GM21529 (cell line): ENCODE measurements around the gene CDK19.
A peak's percentile ranks its signal among the peaks of the same experiment; 100 is the strongest.

ENCODE experiments used
- ATAC-seq: cut with Tn5 transposase; IDR thresholded peaks from one replicate; pipeline ENCODE4 v1.9.1; 2021; ENCODE audit not compliant: unreplicated experiment

CDK19 gene

DNA sequence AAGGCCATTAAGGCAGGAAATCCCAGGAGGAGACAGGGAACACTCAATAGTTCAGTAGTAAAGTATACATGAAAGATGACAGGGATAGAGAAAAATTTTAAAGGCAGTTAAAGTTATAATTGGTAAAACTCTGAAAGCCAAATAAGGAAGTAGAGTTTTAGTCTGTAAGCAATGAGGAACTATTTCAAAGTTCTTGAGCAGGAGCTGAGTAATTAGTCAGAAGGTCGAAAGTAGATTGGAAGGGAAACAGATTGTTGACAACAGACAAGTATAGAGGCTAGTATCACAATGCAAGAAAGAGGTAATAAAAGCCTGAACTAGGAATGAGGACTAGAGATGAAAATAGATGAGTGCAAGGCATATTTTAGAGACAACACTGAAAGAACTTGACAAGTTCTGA is 150.3 kb downstream of the CDK19 start:
- peak; percentile 78 for ATAC-seq

DNA sequence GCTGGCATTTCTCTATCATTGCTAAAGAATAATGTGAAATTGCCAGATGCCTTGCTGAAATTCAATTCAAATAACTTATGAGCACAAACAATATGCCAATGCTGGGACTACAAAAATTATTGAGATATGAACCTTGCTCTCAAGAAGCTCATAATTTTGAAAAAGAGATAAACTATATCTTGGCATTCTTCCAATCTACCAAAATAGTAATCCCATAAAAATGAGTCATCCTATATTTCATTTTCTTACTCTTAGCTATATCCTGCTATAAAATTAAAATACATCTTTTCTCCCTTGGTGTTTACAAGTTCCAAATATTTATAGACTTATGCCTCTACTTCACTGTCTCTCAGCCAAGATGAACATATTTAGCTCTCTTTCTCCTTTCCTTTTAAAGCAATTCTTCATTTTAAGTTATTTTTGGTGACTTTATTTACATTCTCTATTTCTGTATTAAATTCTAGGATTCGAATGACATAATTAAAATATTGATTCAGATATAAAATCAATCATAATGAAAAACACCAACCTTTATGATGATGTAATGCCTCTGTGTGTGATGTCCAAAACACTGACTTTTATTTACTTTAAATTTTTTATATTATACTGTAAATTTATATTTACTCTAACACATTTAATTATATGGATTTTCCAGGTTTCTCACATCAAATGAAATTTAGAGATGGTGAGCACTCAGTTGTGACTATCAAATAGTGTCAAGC is 152.6 kb downstream of the CDK19 start:
- no peak for ATAC-seq

DNA sequence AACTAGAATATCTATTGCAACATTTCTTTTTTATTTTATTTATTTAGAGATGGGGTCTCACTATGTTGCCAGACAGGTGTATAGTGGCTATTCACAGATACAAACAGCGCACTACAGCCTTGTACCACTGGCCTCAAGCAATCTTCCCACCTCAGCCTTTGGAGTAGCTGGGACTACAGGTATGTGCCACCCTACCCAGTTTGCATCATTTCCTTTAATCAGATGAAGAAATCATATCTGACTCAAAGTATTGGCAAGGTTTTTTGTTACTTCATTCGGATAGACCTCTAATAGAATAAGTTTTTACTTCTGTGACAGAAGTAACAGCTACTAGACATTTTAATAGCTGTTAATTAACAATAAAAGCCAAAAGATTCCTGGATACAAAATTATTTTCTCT is 153.9 kb downstream of the CDK19 start:
- no peak for ATAC-seq

DNA sequence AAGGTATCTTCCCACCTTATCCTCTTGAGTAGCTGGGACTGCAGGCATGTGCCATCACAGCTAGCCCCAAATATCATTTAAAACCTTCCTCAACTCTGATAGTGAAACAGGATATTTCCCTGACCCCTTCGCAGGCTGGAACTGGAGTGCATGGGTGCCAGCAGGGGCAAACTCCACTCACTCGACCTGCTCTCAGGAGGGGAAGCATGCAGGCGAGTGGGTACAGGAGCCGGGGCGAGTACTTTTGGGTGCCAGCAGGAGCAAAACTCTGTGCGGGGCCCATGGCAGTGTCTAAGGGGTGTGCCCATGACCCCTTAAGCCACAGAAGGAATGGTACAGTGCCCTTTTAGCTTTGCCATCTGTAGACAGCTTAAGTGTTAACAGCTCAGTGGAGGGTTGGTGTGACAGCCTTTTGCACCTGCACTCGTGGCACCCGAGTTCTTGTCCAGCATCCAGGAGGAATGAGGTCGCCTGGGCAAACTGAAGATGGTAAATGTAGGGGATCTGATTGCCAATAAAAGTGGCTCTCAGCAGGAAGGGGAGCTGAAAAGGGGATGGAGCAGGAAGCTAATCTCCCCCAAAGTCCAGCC is 155.1 kb downstream of the CDK19 start:
- ATAC-seq: no peak

DNA sequence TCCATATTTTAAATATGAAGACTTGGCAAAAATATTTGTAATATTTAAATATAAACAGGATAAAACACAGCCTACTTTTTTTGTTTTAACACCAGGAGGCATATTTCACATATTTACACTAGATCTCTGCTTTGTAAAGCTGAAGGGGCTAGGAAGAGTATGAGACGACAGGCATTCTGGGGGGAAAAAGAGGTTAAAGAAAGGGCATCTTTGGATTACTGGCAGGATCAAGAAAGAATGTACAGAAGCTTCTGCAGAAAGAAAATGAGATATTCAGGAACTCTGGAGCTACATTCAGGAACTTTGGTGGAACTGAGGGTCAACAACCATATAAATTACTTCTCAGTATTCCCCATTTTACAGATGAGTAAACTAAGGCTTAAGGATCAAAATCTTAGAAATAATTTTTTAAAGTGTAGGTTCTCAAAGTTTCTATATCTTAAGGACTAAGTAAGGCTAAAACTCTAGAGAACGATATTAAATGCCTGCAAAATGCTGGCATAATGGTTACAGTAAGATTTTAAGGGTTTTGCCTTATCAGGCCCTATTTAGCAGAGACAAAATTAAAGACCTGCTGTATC is 156.5 kb downstream of the CDK19 start:
- no peak for ATAC-seq

DNA sequence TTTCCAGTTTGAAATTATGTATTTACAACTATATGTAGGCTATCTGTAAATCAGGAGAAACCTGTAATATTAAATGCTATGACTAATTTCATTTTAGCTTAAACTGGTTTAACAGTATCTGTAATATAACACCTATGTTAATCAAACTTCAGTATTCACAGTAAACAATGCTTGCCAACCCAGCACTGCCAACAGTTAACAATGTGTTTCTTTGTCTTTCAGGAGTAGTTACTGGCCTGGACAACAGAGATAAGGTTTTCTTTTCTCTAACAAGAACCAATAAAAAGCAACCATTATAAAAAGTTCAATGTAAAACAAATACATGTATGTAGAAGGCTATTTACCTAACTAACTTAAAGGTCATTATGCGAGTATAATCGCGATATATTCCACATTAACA is 158.8 kb downstream of the CDK19 start:
- ATAC-seq: no peak

DNA sequence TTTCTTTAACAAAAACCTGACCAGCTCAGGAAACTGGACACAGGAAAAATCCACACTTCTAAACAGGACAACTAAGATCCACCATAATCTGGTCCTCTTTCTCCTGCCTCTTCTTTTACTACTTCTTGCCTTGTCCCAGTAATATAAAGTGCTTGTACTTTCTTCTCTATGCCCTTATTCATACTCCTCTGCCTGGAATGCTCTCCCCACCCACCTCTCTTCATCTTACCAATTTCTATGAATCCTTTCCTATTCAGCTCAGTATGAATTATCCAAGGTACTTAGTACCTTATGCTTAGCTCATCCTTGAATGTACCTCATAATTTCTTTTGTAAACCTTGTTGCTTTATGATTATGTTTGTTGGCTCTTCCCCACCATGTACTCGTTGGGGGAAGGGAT is 159.4 kb downstream of the CDK19 start:
- ATAC-seq: no peak

DNA sequence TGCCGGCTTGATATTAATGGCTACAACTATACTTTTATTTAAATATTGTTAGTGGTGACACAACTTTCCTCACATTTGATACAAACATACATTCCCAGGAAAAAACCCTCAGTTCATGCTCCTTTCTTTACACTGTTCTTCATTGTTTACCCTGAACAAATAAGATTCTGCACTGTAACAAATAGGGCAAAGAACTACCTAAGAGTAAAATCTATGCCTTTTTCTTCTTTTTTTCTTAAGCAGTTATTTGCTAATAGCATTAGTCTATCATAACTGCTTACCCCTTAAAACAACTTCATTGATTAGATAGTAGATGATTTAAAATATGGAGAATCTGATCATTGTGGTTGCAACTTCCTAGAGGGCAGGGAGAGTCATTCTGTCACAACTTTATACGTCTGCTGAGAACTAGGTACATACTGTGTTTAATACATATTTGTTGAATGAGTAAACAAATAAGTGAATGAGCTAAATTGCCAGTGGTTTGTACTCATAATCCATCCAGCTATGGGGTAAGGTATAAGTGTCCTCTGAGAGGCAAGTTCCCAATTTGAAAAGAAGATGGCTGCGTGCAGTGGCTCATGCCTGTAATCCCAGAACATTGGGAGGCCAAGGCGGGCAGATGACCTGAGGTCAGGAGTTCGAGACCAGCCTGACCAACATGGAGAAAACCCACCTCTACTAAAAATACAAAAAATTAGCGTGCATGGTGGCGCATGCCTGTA is 161.0 kb downstream of the CDK19 start:
- ATAC-seq: no peak

DNA sequence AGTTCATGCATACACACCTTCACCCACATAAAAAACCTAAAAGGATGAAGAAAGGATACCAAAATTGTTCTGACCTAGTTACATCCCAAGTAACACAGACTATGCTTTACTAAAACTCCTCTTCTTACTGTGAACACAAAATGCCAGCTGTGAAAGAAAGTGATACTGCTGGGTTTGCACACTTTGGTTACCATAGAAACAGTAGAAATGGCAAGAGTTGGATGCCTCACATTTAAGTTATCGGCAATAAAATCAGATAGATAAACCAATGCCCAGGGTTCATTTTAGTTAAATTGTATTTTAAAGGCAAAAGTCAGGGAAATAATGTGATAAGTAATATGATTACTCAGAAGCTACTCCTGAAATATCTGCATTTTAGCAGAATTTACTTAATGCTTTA is 161.9 kb downstream of the CDK19 start:
- no peak for ATAC-seq

DNA sequence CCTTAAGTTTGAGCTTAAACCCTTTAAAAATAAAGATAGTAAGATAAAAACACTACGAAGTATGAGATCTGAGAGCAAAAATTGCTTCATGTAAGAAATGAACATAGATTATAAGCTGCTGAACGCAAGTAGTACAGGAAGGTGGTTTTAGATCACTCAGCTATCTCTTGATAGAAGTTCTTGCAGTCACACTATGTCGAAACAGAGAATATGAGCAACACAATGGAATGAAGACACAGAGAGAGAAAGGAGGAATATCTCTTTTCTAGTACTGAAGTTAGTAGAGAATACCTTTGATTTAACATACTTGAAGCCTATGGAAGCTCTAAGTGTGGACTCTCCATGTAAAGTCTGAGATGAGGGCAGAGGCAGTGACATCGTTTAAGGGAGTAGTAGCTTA is 162.7 kb downstream of the CDK19 start:
- no peak for ATAC-seq

DNA sequence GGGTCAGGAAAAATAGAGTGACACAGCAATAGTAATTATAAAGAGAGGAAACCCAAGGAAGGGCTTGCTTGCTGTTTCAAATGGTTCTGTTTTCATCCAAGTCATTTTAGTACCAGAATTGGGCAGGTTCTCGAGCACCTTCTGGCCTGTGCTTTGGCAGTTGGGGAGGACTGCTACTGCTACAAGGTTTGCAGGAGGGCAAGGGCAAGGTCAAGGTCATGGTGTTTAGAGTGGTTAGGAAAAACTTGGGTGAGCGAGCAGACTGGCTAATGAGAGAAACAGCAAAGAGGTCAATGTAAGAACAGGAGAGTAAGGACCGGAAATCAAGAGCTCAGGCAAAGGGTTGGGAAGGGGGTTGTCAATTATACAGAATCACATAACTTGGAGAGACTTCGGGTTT is 164.5 kb downstream of the CDK19 start:
- no peak for ATAC-seq

DNA sequence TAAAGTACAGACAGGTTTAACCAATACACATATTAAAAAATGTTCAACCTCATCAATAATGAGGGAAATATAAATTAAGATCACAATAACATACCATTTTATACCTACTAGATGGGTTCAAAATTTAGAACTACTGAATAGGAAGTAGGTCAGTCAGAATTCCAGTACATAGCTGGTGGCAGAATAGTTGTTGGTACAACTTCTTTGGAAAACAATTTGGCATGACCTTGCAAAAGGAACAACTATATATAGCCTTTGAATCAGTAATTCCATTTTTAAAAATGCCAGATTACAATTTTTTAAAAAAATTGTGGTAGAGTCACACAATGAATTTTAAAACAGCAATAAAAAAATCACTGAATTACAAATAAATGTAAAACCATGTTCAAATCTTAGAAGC is 165.6 kb downstream of the CDK19 start:
- no peak for ATAC-seq

DNA sequence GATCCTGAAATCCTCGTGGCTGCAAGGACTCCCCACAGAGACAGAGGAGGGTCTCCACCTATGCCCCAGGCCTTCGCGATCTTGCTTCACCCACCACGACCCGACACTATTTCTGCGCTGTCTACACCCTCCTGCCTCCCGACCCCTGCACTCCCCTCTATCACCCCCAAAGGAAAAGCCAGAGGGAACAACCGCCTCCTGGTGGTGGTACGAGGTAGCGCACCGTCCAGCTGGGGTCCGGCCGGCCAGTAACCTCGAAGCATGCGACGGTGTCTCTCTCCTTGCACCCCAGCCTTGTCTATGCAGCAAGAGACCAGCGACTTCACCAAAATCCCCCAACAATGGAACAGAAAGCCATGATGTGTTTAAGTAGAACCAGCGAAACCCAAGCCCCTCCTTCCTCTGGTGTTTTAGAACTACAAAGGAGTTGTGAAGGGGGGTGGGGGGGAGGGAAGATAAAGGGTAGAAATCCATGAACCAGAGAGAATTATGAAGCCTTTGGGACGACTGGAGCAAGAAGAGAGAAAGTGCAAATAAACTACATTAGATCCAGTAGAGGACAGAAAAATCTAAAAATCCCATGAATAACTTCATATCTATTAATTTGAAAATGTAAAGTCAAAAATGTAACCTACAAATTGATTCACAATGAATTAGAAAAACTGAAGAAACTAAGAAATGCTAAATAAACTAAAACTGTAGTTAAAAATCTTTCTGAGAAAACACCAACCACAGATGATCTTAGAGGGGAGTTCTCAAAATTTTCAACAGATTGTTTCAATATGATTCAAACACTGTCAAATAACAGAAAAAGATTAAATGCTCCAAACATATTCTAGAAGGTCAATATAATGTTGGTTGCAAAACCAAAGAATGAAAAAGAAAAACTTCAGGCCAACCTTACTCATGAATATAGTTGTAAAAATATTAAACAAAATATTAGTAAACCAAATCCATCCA is 168.0 kb downstream of the CDK19 start:
- ATAC-seq: no peak

DNA sequence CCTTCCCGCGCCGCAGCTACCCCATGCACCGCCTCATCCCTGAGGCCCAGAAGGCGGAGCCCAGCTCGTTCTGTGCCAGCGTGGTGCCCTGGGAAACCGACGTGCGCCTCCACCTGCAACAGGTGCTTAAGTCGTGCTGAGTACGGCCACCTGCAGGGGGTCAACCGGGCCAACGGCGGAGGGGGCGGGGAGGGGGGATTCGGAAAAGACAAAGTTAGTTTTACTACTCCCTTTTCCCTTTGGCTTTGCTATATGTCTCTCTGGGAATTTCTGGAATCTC is 168.9 kb downstream of the CDK19 start:
- no peak for ATAC-seq

DNA sequence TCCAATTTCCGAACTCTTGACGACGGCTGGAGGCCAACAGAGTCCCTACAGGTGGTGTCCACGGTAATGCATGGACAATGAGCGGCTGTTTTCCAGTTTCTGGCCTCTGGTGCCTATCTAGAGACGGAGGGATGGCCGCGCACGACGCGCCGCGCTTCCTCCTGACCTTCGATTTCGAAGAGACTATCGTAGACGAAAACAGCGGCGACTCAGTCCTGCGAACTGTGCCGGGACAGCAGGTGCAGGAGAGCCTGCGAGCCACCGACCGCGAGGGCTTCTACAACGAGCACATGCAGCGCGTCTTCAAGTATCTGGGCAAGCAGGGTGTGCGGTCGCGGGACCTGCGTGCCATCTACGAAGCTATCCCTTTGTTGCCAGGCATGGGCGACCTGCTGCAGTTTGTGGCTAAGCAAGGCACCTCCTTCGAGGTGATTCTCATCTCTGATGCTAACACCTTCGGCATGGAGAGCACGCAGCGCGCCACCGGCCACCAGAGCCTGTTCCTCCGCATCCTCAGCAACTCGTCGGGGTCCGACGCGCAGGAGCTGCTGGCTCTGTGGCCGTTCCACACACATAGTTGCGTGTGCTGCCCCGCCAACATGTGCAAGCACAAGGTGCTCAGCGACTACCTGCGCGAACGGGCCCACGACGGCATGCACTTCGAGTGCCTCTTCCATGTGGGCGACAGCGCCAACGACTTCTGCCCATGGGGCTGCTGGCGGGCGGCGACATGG is 169.4 kb downstream of the CDK19 start:
- no peak for ATAC-seq

DNA sequence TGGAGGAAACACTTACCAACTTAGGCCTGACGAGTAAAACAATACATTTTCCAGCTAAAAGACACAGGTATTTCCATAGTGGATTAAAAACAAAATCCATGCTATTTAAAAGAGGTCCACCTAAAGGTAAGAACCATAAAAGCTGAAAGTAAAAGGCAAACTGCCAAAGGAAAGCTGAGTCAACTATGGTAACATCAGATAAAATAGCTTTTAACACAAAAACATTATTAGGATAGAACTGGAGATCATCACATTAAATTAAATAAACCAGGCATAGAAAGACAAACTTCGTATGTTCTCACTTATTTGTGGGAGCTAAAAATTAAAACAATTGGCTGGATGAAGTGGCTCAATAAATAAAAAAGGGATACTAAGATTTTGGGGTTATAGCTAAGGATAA is 172.1 kb downstream of the CDK19 start:
- no peak for ATAC-seq

DNA sequence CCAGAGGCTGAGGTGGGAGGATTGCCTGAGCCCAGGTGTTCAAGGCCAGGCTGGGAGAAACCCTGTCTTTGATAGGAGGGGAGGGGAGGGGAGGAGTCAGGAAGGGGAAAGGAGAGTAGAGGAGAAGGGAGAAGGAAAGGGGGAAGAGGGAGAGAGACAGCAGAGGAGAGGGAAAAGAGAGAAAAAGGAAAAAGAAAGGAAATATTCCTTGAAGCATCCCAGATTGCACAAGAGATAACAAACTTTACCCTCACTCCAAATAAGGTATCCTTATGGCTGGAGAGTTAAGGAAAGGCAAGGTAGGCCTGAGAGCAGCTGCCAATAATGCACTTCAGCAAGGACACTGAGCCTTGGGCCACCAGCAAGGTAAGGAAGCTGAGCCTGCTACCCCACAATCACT is 172.6 kb downstream of the CDK19 start:
- no peak for ATAC-seq

DNA sequence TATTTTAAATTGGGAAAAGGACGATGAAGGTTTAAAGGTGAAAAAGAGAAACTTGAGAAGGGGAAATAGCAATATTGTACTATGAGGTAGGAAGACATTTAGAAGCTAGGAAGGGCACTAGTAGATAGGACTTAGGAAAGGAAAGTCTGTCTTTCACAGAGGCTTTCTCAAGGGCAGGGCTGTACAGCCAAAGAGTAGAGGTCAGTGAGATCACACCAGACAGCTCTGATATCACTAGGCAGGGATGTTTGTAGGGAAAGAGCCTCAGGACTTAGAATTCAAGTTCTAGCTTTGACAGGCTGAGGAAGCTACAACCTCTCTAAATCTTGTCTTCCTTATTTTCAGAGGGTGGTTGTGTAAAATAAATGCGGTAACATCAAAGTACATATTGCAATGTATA is 178.5 kb downstream of the CDK19 start:
- no peak for ATAC-seq

DNA sequence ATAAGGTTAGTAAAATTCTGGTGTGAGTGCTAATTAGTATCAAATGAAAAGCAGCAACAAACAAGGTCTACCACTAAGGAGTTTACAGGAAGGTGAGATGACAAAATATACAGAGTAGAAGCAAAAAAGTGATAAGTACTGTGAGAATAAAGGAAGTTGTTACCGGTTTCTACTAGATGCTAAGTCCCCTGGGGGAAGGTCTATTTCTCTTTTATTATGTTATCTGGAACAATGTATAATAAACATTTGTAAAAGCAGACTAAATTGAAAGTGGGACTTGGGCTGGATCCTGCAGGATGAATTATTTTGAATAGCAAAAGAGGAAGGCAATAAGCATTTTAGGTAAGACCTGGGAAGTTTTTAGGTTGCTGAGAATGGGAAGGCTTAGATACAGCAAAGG is 180.2 kb downstream of the CDK19 start:
- no peak for ATAC-seq

DNA sequence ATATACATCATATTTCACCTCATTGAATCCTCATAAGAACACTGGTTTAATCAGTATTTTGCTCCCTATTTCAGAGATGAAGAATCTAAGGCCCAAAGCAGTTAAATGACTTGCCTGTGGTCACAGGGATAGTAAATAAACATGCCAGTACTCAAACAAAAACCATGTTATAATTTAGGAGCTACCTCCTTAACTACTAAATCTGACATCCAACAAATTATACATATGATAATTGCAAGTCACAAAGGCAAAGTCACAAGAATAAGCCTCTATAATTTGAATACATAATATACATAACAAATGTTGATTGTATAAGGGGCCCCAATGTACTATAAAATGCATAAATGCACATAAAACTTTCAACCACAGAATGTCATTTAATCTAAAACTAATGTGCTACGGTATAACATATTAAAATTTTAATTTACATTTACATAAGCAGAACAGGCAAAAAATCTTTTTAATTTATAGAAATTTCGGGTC is 181.5 kb downstream of the CDK19 start:
- no peak for ATAC-seq
